ENCODE data around the gene RNF187. TPM values are rescaled to one million over a fixed set of nuclear protein-coding genes. Genes with fewer than 3 reads are reported as not detected.

The RNF187 gene
- 74.6 TPM for total RNA-seq

DNA sequence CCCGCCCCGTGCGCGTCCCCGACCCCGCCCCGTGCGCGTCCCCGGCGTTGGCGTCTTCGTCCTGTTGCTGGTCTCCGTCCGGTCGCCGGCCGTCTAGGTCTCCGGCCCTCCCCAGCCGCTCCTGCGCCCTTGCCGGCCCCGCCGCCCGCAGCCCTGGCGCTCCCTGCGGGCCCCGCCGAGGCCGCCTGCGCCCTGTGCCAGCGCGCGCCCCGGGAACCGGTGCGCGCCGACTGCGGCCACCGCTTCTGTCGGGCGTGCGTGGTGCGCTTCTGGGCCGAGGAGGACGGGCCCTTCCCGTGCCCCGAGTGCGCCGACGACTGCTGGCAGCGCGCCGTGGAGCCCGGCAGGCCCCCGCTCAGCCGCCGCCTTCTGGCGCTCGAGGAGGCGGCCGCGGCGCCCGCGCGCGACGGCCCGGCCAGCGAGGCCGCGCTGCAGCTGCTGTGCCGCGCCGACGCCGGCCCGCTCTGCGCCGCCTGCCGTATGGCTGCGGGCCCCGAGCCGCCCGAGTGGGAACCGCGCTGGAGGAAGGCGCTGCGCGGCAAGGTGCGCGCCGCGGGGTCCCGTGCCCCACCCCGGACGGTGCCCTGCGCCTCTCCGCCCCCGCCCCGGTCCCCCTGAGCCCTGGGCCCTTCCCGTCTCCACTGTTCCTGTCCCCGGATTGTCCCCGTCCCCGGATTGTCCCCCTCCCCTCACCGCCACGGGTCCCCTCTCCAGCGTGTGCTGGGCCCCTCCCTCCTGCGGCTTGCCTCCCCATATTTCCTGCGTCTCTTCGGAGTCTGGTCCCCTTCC, at the start of gene RNF187:
RNF187 (plus strand) TSS at position 47 of the 789 bp plus-strand sequence.

Other genes with a start within 250 kb of the RNF187 start
- gene TRIM11, start 80.5 kb upstream of the RNF187 start, total RNA-seq, result 17.8 TPM
- 3.5 TPM for gene TRIM17, start 70.5 kb upstream of the RNF187 start, total RNA-seq
- gene RHOU, start 248.1 kb downstream of the RNF187 start, total RNA-seq, result 16.5 TPM